Stimulated activated CD4-positive, alpha-beta T cell treated with anti-CD3 and anti-CD28 coated beads, Interleukin-15, amount 100 ng/mL, for 24 hours (primary cell): ENCODE measurements around the gene PTPN22.
A peak's percentile ranks its signal among the peaks of the same experiment; 100 is the strongest.

Experiments
- DNase-seq: peaks from one replicate; pipeline ENCODE4 v3.0.0-alpha.2; 2020

PTPN22 gene

GRCh38 chr1:113849072-113849471, 22.4 kb downstream of the PTPN22 start:
- no peak for DNase-seq

GRCh38 chr1:113846391-113847035, 25.0 kb downstream of the PTPN22 start:
- no peak for DNase-seq

- no peak for DNase-seq
Measured at GRCh38 chr1:113836534-113836933, 35.0 kb downstream of the PTPN22 start.

GRCh38 chr1:113835686-113836290, 35.7 kb downstream of the PTPN22 start:
- DNase-seq, result peak; percentile 25

- no peak for DNase-seq
Measured at GRCh38 chr1:113834716-113835115, 36.8 kb downstream of the PTPN22 start.

- no peak for DNase-seq
Measured at GRCh38 chr1:113830039-113830438, 41.5 kb downstream of the PTPN22 start.

GRCh38 chr1:113821916-113822315, 49.6 kb downstream of the PTPN22 start:
- no peak for DNase-seq

GRCh38 chr1:113818578-113818977, 52.9 kb downstream of the PTPN22 start:
- no peak for DNase-seq

GRCh38 chr1:113813218-113813617, 58.3 kb downstream of the PTPN22 start:
- no peak for DNase-seq

GRCh38 chr1:113812661-113813135, 58.8 kb downstream of the PTPN22 start:
- peak; percentile 20 for DNase-seq

- DNase-seq, result peak; percentile 99
Measured at GRCh38 chr1:113811888-113812660, 59.4 kb downstream of the PTPN22 start, which contains the start of gene RSBN1. RSBN1 (minus strand) TSS chr1:113812476; CDS start chr1:113812412, 64 bp downstream.

GRCh38 chr1:113811156-113811887, 60.2 kb downstream of the PTPN22 start:
- peak; percentile 37 for DNase-seq

- DNase-seq, result no peak
Measured at GRCh38 chr1:113809670-113810602, 61.6 kb downstream of the PTPN22 start.

GRCh38 chr1:113808450-113809195, 62.9 kb downstream of the PTPN22 start:
- DNase-seq, result no peak

GRCh38 chr1:113805639-113806038, 65.9 kb downstream of the PTPN22 start:
- DNase-seq, result no peak

GRCh38 chr1:113805256-113805531, 66.3 kb downstream of the PTPN22 start:
- DNase-seq, result no peak

- no peak for DNase-seq
Measured at GRCh38 chr1:113804421-113805255, 66.9 kb downstream of the PTPN22 start.

- DNase-seq, result peak; percentile 20
Measured at GRCh38 chr1:113802367-113803007, 69.0 kb downstream of the PTPN22 start.

- DNase-seq, result no peak
Measured at GRCh38 chr1:113800487-113800886, 71.0 kb downstream of the PTPN22 start.

- no peak for DNase-seq
Measured at GRCh38 chr1:113797472-113797871, 74.0 kb downstream of the PTPN22 start.
